GM19324 (cell line): ENCODE data around the gene TBATA.
"Not testable (repeated sequence)": the region's sequence is repeated elsewhere in the genome, so short reads cannot be mapped to it uniquely, and the experiment has no call there.

Source experiments
- ATAC-seq: cut with Tn5 transposase; IDR thresholded peaks from one replicate; pipeline ENCODE4 v1.9.1; 2021; ENCODE audit warnings: mild to moderate bottlenecking, moderate library complexity; ENCODE audit not compliant: unreplicated experiment, low FRiP score

Gene TBATA

DNA sequence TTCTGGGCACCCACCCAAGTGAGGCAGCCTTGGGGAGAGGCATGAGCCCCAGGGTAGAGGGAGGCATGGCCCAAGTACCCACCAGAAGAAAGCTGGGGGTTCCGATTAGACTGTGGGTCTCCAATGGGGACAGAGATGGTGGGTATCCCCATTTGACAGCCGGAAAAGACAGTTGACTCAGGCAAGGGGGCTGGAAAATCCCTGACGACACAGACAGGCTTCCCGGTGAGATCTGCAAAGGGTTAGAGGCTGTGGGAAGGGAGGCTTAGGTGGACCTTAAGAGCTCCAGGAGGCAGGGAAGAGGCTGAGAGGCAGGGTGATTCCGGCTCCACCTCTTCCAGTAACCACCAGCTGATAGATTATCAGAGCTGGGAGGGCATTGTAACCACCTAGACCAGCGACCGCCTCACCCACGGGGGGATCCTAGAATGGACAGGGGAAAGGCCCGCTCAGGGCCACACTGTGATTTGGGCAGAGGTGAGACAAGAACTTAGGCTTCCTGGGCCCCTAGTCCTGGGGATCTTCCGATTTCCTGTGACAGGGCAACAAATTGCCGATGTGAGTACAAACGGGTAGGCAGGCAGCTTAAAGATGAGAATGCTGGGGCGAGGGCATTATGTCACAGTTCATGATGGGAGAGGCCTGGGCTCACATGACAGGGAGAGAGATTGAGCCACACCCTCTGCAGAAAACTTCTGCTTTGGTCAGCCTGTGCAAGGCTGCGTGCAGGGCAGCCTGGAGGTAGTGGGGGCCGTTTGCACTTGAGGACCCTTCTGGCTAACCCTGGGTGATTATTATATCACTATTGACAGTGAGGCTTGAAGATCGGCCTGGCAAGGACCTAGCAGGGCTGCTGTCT is 5.4 kb downstream of the TBATA start:
- no peak for ATAC-seq

GRCh38 chr10:70779088-70779487 is 6.1 kb downstream of the TBATA start:
- ATAC-seq: no peak

DNA sequence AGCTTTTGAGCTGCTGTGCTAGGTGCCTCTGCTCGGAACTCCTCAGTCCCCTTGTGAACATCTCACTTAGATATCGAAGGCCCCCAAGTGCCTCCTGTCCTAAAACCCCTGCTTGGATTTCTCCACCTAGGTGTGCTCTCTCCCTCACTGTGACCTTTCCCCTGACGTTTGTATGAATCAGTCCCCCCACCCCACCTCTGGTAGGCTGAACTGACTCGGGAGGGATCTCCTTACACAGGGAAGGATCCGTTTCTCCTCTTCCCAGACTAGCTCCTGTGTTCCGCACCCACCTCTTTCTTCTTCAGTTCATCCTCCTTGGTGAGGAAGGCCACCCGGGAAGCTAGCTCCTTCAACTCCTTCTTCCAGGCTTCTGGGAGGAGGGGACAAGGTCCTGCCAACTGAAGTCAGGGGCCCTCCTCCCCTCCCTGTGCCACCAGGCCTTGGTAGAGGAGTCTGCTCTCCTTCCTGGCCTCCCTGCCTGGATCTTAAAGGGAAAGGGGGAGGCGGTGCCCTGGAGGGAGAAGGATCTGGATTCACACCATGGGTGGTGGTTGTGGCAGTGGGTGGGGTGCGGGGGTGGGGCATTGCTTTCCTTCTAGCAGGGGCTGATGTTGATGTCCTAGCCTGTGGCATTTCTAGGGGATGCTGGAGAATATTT is 6.8 kb downstream of the TBATA start:
- ATAC-seq: no peak

- ATAC-seq: no peak
Observed at GRCh38 chr10:70777063-70777875, 7.9 kb downstream of the TBATA start.

- ATAC-seq: no peak
Observed at GRCh38 chr10:70776455-70777005, 8.6 kb downstream of the TBATA start.

DNA sequence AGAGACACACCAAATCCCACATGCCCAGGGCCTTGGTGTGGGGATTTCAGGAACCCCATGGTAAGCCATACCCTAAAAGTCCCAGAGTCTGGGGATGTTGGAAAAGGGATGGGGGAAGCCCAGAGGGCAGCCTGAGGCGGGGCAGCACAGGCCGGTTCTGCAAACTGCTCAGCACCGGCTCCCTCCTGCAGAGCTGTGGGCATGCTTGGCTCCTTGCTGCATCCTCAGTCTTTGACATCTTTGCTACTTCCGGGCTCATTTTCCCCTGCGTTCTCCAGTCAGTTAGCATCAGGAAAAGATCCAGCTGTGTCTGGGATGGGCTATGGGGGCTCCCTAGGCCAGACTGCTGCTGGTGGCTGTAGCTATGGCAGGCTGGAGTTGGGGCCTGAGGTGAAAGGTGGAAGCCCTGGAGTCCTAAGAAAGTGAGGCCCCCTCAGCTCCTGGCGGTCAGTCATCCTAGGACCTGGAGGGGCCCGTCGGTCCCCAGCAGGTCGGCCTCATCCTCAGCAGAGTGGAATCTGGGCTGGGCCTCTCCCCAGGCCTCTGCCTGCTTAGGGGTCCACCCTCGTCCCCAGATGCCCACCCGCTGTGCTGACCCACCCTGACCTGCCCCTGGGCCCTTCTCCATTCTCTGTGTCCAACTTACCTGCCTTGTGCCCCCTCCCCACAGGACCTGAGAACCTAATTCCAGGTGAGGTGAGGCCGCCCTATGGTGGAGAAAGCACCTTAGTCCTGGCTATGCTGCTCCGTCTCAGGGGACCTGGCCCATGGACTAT is 9.3 kb downstream of the TBATA start:
- ATAC-seq: no peak

DNA sequence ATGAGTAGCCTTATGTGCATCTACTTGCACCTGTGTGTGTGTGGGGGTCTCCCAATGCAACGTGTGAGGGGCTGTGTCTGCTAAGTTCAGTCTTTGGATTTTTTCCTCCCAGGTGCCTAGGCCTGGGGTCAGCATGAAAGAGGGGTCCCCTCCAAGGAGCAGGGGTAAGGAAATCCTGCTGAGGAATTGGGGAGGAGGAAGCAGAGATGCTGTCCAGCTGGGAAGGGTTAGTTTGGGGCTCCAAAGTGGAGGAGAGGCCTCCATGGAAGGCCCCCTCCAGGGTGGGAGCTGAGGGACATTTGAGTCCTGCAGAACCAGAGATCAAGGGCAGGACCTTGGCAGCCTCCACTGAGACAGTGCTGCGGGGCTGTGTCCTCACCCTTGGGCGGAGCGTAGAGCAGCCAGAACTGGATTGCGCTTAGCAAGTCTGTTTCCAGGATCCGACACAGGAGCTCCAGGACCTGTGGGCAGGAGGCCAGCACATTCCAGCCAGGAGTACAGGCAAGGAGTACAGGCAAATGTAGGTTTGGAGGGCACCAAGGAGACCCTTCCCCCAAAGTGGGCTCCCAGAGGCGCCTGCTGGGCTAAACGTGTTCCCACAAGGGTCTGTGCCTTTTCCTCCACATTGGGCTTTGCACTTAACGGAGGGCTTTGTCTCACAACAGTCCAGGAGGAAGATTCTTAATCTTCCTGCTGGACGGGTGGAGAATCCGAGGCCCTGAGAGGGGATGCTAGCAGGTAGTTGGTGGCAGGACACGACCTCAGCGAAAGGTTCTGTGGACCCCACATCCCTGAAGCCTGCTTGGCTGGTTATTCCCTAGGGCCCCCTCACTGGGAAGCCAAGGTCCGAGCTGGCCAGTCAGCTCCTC is 10.1 kb downstream of the TBATA start:
- ATAC-seq: no peak

DNA sequence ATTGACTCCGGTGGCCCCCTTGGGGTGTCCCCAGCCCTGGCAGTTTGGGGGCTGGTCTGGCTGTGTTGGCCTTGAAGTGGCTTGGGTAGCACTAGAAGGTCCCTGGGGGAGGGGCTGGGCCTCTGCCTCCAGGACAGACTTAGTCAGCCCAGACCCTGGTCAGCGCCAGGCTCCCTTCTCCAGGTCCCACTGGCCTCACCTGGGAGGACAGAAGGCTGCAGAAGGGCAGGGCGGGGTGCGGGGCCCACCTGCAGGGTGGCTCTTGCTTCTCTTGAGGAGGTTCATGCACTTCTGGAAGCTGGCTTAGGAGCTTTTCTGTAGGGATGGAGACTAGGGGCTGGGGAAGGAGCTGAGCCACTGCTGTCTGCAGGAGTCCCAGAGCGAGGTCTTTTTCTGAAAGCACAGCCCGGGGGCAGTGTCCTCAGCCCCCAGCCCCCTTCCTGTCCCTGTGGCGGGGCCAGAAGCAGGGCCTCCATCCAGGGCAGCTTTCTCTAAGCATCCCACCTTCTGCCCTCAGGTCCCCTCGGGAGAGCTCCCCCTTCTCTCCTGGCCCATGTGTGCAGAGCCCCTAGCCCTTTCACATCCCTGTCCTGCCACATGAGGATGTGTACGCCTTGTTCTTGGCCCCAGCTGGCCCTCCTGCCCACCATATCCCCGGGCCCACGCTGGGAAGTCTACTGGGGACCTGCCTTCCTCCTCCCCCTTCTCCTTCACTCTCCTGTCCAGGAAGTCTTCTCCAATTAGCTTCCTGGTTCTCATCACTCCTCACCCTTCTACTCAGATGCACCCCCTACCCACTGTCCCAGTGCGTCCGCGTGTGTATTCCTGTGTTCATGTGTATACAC is 11.0 kb downstream of the TBATA start:
- no peak for ATAC-seq

GRCh38 chr10:70773461-70773860 is 11.7 kb downstream of the TBATA start:
- ATAC-seq: no peak

GRCh38 chr10:70772627-70773026 is 12.6 kb downstream of the TBATA start:
- ATAC-seq: no peak

- no peak for ATAC-seq
Observed at GRCh38 chr10:70771311-70772194, 13.6 kb downstream of the TBATA start.

DNA sequence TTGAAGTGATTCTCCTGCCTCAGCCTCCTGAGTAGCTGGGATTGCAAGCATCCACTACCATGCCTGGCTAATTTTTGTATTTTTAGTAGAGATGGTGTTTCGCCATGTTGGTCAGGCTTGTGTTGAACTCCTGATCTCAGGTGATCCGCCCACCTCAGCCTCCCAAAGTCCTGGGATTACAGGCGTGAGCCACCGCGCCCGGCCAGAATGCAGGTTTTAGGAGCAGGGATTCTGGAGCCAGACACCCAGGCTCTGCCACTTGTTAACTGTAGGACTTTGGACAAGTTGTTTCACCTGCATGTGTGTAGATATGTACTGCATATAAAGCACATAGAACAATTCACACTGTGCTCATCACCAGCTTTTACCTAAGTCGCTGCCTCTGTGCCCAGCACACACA is 14.7 kb downstream of the TBATA start:
- not testable (repeated sequence) for ATAC-seq

GRCh38 chr10:70770001-70770400 is 15.2 kb downstream of the TBATA start:
- ATAC-seq: no peak

GRCh38 chr10:70769121-70769520 is 16.1 kb downstream of the TBATA start:
- ATAC-seq: no peak

- ATAC-seq: not testable (repeated sequence)
Observed at GRCh38 chr10:70768026-70768685, 17.0 kb downstream of the TBATA start.

GRCh38 chr10:70765794-70766594 is 19.2 kb downstream of the TBATA start:
- ATAC-seq: no peak
